ENCODE data around the gene FRMD4A.
"Not testable (repeated sequence)": the region's sequence is repeated elsewhere in the genome, so short reads cannot be mapped to it uniquely, and the experiment has no call there.

Gene FRMD4A

GRCh38 chr10:13865758-13866491, 464.8 kb downstream of the FRMD4A start:
- DNase-seq = no peak

GRCh38 chr10:13865220-13865619, 465.5 kb downstream of the FRMD4A start:
- not testable (repeated sequence) for DNase-seq

- DNase-seq = no peak
These were observed 468.0 kb downstream of the FRMD4A start for GRCh38 chr10:13862546-13863233.

- no peak for DNase-seq
These were observed 469.8 kb downstream of the FRMD4A start for GRCh38 chr10:13860886-13861285.

DNA sequence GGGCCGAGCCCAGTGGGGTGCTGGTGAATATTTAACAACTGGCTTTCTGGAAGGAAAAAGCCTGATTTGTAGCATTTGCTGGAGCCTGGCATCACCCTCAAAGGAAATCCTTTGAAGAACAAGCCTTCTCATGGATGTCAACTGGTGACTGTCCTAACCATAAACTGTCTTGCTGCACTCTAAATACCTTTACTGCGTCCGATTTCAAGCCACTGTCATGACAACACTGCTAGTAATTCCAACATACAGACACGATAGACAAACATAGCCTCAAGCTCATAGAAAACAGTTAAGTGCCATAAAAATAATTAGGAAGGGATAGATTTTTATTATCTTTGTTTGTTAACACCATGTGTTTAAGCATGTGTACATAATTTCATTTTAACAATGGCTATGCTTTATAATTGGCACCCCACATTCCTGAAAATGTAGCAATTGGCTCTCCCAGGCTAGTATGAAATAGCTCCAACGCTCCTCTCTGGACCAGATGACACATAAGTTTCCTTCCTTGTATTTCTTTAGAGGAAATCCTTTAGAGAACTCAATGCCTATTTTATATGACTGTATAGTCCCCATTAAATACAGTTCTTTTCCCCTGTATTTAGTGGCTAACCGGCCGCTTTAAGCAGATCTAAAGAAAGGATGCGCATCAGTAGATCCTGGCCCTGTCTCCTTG, 470.6 kb downstream of the FRMD4A start:
- DNase-seq = no peak

GRCh38 chr10:13858709-13859108, 472.0 kb downstream of the FRMD4A start:
- DNase-seq = no peak

DNA sequence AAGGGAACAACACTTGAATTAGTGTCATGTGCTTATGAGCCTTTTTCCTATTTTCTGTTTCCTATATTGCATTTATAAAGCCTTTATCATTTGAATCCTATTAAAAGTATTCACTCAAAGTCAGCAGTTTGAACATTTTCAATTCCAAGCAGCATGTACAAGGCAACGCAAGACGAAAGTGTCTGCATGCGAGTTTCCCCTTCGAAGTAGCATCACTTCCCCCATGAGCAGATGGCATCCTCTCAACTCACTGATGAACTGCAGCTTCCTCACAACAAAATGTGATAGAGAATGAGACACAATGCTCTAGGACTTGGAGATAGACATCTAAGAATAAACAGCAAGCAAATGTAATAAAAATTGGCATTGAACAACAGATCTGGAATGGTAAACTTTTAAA, 473.3 kb downstream of the FRMD4A start:
- DNase-seq = no peak

DNA sequence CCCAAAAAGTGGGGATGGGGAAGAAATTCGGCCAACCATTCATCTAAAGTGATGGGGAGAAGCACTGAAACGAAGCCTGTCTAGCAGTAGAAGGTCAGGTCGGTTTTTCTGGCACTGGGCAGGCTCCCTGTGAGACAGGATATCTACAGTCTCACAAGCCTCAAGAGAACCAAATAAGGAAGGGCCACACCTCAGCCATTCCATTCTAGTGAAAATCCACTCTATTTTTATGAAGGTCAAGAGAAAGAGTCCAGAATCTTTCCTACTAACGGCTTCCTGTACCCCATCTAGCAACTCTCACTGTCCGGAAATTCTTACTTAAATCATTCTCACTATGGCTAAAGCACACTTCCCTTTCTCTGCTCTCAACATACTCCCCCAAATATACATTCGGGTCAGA, 476.9 kb downstream of the FRMD4A start:
- DNase-seq = no peak

DNA sequence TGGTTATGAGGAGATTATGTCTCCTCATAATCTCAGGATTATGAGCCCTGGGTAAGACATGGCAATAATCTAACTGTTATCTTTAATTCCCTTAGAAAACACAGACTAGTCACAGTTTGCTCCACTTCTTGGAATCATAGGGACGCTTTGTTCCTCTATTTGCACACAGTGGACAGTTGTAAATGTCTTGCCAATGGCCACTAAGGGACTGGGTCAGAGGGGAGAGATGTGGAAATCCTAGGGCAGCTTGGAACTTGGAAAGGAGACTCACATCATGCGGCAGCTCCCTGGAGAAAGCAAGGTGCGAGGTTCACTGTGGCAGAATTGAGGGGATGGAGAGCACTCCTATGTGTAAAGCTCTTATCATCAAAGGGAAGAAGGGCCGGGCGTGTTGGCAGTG, 477.9 kb downstream of the FRMD4A start:
- no peak for DNase-seq

DNA sequence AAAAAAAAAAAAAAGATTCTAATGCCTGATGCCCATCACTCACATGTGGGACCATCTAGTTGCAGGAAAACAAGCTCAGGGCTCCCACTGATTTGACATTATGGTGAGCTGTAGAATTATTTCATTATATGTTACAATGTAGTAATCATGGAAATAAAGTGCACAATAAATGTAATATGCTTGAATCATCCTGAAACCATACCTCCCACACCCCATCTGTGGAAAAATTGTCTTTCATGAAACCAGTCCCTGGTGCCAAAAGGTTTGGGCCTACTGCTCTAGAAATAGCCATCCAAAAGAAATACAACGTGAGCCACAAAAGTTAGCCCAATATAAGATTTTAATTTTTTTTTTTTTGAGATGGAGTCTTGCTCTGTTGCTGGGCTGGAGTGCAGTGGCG, 478.8 kb downstream of the FRMD4A start:
- no peak for DNase-seq

GRCh38 chr10:13848520-13849445, 481.9 kb downstream of the FRMD4A start:
- no peak for DNase-seq

- no peak for DNase-seq
These were observed 483.5 kb downstream of the FRMD4A start for GRCh38 chr10:13847201-13847631.

DNA sequence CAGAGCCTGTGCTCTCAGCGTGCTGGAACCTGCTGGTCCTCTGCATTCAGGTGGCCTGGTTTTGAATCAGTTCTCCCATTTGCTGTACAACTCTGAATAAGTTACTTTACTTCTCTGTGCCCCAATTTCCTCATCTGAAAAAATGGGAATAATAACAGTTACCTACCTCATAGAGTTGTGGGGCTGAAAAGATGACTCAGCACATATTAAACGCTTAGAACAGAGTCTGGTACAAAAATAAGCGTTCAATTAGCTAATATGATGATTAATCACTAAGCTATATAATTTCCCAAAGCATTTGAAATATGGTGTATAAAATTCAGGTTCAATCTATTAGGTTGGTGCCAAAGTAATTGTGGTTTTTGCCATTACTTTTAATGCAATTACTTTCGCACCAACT, 484.8 kb downstream of the FRMD4A start:
- DNase-seq = no peak

DNA sequence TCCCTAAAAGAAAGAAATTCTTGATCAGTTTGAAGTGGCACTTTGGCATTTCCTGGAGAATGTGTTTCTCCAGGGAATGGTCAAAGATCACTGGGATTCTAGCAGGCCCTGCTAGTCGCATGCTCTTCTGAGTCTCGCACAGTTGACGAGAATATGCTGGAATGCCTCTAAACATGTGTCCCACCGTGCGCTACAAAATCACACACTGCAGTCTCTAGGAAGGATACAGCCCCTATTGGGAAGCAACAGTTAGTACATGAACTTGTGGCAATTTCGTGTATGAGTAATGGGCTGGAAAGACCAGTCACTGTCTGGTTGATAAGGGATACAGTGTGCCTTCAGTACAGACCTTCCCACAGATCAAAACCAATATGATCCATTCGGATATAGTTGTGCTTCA, 486.1 kb downstream of the FRMD4A start:
- DNase-seq = no peak

DNA sequence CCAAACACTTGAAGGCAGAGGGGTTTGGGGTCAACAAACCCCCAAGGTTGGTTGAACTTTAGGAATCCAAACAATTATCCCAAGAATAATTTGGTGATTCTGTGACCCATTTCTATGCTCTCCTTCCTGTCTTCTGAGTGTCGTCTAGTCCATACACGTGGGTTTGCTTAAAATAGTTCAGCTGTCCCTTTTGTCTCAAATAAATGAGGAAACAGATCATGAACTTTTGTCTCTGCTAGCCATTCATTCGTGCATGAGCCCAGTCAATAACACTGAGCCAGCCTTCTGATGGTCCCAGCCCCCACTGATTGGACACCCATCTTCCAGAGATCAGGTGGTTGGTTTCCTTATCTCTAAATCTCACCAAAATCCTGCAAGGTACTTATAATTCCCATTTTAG, 488.6 kb downstream of the FRMD4A start:
- no peak for DNase-seq

DNA sequence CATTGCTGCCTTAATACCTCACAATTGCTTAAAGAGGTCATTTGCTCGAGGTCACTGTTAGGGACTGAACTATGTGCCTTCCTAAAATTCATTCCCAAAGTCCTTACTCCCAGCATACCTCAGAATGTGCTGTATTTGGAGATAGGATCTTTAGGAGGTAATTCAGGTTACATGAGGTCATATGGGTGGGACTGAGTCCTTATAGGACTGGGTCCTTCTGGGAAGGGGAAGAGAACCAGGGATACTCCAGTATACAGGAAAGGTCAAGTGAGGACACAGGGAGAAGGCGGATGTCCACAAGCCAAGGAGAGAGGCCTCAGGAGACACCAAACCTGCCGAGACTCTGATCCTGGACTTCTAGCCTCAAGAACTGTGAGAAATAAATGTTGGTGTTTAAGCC, 490.7 kb downstream of the FRMD4A start:
- DNase-seq = no peak

DNA sequence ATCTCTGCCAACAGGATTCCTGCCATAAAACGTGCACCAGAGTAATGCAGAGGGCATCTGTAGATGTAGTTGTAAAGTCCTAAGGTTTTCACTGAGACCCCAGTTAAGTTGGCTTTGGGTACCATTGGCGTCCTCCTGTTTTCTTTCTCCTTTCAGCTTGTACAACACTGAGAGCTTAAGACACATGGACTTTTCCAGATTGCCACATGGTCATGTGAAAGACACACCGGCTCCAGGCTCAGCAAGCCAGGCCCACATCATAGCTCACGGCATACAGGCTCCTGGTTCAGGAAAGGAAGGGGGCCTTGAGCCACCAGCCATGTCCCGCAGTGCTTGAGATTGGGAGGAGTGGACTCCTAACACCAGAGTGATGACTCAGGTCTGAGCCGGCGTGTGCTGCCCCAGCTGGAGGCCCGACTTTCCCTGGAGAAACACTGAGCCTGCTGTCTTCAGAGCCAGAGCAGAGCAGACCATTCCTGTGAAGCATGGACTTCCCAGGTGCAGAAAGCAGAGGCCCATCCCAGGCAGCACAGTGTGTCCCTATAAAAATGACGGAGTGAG, 491.2 kb downstream of the FRMD4A start:
- DNase-seq = no peak

DNA sequence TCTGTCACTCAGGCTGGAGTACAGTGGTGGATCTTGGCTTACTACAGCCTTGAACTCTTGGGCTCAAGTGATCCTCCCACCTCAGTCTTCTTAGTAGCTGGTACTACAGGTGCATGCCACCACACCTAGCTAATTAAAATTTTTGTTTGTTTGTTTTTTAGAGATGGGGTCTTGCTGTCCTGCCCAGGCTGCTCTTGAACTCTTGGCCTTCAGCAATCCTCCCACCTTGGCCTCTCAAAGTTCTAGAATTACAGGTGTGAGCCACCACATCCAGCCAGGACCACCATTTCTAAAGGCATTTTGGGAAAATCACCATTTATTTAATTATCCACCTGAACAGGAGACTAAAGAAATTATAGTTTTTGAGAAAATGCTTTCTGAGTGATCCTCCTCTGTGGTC, 491.7 kb downstream of the FRMD4A start:
- no peak for DNase-seq

- DNase-seq = no peak
These were observed 492.8 kb downstream of the FRMD4A start for GRCh38 chr10:13837966-13838365.

DNA sequence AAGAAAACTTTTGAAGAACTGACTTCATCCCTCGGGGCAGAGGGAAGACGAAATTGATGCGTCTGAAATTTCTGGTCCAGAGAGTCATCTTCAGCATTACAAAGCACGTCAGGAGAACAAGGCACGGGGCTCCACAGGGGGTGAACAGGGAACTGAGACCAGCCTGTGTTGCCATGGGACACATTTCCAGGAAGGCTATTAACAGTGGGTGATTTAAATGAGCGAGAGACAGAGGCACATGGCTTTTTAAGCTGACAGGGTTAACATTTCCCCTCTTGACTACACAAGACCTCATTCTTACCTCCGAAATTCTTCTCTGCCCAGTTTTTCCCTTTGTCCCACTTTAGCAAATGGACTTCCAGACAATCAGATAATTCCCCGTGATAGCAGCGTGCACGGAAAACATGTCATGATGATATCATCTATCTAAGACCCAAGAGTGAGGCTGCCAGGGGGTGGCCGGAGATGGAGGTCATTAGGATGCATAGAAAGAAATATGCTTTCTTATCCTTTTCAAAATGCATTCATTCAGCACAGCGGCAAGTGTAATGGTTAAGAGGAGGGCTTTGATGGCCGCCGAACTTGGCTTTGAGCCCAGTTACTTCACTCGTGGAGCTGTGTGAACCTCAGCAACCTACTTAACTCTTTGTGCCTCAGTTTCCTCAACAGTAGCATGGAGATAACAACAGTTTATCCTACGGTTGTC, 496.0 kb downstream of the FRMD4A start:
- DNase-seq = no peak

DNA sequence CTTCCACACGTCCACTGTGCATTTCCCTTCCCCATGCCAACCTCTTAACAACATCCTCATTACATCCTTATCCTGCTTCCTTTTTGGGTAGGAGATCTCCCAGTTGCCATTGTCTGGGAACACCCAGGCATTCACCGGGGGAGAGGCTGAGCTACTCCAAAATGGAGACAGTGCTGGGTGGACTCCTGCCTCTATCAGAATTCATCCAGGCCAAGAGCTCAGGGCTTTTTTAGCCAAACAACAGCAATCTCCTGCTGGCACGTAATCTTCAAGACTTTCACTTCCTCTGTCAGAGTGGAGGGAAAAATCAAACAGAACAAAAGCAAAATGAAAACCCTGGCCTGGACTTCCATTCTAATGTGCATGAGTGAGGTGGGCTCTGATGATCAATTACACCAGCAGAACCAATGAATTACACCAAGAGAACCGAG, 499.0 kb downstream of the FRMD4A start:
- no peak for DNase-seq

DNA sequence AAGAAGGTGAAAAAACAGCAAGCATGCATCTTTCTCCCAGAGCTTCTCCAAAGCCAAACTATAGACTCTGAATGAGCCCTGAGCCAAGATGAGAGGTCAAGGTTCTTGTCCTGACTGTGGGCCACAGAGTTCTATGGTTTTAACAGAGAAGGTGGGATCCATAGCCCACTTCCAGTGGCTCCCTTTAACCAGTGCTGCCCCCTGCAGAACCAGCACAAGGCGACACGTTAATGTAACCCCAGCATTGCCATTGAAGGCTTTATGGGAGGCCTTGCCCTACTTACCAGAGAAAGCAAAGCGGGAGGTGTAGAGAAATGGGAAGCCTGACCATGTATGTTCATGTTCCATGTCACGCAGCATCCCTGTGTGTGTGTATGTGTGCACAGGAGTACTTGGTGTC, 500.3 kb downstream of the FRMD4A start:
- DNase-seq = no peak
